Measurements from ENCODE around the gene LMBRD1. TPM values are rescaled to one million over a fixed set of nuclear protein-coding genes. Genes with fewer than 3 reads are reported as not detected.

Gene LMBRD1
- total and polyA plus RNA-seq, 2 of the 8 experiments (the other 6 are each of a cell fraction or from before 2014, with no cell fraction given): 9.1 to 16.8 TPM

GRCh38 chr6:69802995-69803394, 6.2 kb upstream of the LMBRD1 start (continued):
- TF ChIP-seq CTCF (IDR thresholded peaks at IDR 0.05; ENCODE audit: control extremely low read depth in 1 of 3, insufficient read depth in 1 of 3, low read depth in 1 of 3, low read length in 3 of 3): no peak
